Lower leg skin (tissue), 4 donors: ENCODE measurements around the gene SMIM28. TPM values are rescaled to one million over a fixed set of nuclear protein-coding genes. Genes with fewer than 3 reads are reported as not detected.

Source experiments
- DNase-seq, 2 donors: peaks; one replicate each; pipeline ENCODE4 v3.0.0-alpha.2; 2019; ENCODE audit warnings: low spot score in 2 of 2
- H3K4me3 ChIP-seq: fragments of 200-600 bp; sonication (generic); 2 replicates; pipeline ENCODE4 v1.5.1; 2017; ENCODE audit warnings: mild to moderate bottlenecking, low read depth; ENCODE audit not compliant: poor library complexity, severe bottlenecking
- POLR2A ChIP-seq, 2 donors: fragments of 450-650 bp; IDR thresholded peaks; one replicate each; pipeline ENCODE4 v1.6.1; 2016 to 2017; ENCODE audit warnings: antibody characterized with exemption in 2 of 2, mild to moderate bottlenecking in 1 of 2, moderate library complexity in 1 of 2
- WGBS, 2 donors: methylation state at CpG; one replicate each; pipeline ENCODE4 v1.1.5; 2018; 5-methylcytosine and 5-hydroxymethylcytosine counted together
- intact Hi-C: fragments of 100-400 bp; cut with DNase I; formaldehyde crosslinking; loops from one replicate; pipeline ENCODE4 v1.15.0; 2023; ENCODE audit warnings: low total_unique reads
- total RNA-seq, 4 donors: library from RNA; depleted of rRNA; stranded (reverse); fragments of >200 nt; gene quantifications; one replicate each; pipeline ENCODE4 v1.1.0, GENCODE V29; 2016
- TF ChIP-seq, protein P1 (sequence below), 3 donors: fragments of 450-650 bp; IDR thresholded peaks; one replicate each; pipeline ENCODE4 v1.5.1; 2016; ENCODE audit warnings: antibody characterized with exemption in 3 of 3, mild to moderate bottlenecking in 3 of 3, moderate library complexity in 2 of 3

The SMIM28 gene
- total RNA-seq, 4 donors from 2014 or later, result not detected

GRCh38 chr6:138334963-138335362, 42.7 kb upstream of the SMIM28 start:
- DNase-seq, result no peak
- no peak overlapping the region for H3K4me3 ChIP-seq
- intact Hi-C loops, result no loop called here
- WGBS, 2 donors, result 91 to 93% methylated on average over 12 to 14 of the region's 14 CpGs
- no peak for TF ChIP-seq POLR2A (IDR thresholded peaks at IDR 0.05)
- TF ChIP-seq, protein P1, sequence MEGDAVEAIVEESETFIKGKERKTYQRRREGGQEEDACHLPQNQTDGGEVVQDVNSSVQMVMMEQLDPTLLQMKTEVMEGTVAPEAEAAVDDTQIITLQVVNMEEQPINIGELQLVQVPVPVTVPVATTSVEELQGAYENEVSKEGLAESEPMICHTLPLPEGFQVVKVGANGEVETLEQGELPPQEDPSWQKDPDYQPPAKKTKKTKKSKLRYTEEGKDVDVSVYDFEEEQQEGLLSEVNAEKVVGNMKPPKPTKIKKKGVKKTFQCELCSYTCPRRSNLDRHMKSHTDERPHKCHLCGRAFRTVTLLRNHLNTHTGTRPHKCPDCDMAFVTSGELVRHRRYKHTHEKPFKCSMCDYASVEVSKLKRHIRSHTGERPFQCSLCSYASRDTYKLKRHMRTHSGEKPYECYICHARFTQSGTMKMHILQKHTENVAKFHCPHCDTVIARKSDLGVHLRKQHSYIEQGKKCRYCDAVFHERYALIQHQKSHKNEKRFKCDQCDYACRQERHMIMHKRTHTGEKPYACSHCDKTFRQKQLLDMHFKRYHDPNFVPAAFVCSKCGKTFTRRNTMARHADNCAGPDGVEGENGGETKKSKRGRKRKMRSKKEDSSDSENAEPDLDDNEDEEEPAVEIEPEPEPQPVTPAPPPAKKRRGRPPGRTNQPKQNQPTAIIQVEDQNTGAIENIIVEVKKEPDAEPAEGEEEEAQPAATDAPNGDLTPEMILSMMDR (IDR thresholded peaks at IDR 0.05), result no peak

- WGBS, 2 donors, result 89 to 96% methylated on average over 8 of the region's 8 CpGs
- intact Hi-C loops, result no loop called here
- no peak for DNase-seq
- TF ChIP-seq, protein P1 (IDR thresholded peaks at IDR 0.05), result no peak
- TF ChIP-seq POLR2A (IDR thresholded peaks at IDR 0.05), result no peak
- no peak overlapping the region for H3K4me3 ChIP-seq
Observed at GRCh38 chr6:138336221-138336620, 41.5 kb upstream of the SMIM28 start.

DNA sequence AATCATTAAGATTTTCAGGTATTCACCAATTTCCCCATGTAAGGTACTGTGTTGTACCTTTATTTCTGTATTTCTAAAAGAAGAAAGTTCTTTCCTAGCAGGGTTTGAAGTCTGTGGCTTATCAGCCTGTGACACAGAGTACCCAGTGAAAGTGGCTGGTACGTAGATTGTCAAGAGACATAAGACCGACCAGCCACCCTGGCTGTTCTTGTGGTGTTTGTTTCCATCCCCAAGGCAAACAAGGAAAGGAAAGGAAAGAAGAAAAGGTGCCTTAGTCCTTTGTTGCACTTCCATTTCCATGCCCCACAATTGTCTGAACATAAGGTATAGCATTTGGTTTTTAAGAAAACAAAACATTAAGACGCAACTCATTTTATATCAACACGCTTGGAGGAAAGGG, 40.6 kb upstream of the SMIM28 start:
- intact Hi-C loops, result no loop called here
- no peak for TF ChIP-seq POLR2A (IDR thresholded peaks at IDR 0.05)
- TF ChIP-seq, protein P1 (IDR thresholded peaks at IDR 0.05), result no peak
- no peak for DNase-seq
- H3K4me3 ChIP-seq, result no peak overlapping the region
- WGBS, 2 donors, result 94 to 96% methylated on average over 4 of the region's 4 CpGs

DNA sequence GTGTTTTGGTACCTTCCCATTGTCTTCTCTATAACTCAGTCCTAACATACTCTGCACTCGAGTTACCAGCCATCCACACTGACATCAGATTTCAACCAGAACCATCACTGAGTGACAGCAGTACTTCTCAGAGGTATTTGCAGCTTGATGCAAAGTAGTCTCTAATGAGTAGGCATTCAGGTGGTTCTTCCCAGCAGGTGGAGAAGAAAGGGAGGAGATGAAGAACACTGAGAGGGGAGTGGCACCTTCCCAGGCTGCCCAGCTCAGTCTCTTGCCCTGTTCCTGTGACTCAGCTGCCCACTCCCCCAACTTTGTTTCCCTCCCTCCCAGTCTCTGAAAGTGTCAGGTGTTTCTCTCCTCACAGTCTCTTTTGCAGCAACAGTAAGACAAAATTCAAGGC, 38.7 kb upstream of the SMIM28 start:
- TF ChIP-seq, protein P1 (IDR thresholded peaks at IDR 0.05), result no peak
- no peak for TF ChIP-seq POLR2A (IDR thresholded peaks at IDR 0.05)
- DNase-seq, result no peak
- H3K4me3 ChIP-seq, result no peak overlapping the region
- intact Hi-C loops, result no loop called here
- WGBS, 2 donors, result 47 to 60% methylated on average over 1 of the region's 1 CpG

DNA sequence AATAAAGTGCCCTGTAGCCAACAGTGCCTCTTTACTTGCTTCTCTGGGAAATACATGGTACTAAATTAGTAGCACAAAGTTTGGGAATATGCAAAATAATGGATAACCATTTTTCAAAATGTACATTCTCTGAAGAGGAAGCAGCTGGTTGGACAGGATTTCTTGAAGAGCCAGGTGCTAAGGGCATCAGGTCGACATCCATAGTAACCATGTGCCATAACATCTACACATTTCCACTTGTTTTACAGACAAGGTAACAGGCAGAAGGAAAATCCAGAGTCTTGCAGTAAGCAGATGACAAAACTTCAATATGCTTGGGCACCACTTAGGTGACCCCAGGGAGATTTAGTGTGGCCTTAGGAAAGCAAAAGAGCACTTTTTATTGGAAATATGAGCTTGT, 36.5 kb upstream of the SMIM28 start:
- H3K4me3 ChIP-seq, result no peak overlapping the region
- no peak for DNase-seq
- intact Hi-C loops, result no loop called here
- TF ChIP-seq, protein P1 (IDR thresholded peaks at IDR 0.05), result no peak
- no peak for TF ChIP-seq POLR2A (IDR thresholded peaks at IDR 0.05)
- 81 to 85% methylated on average over 1 of the region's 1 CpG for WGBS, 2 donors

GRCh38 chr6:138343112-138343511, 34.6 kb upstream of the SMIM28 start:
- intact Hi-C loops, result no loop called here
- TF ChIP-seq, protein P1 (IDR thresholded peaks at IDR 0.05), result no peak
- no peak for TF ChIP-seq POLR2A (IDR thresholded peaks at IDR 0.05)
- H3K4me3 ChIP-seq, result no peak overlapping the region
- no peak for DNase-seq
